ENCODE measurements around the gene U2AF2. TPM values are rescaled to one million over a fixed set of nuclear protein-coding genes. Genes with fewer than 3 reads are reported as not detected.
A peak's percentile ranks its signal among the peaks of the same experiment; 100 is the strongest.

The U2AF2 gene
- total RNA-seq, 1 experiment from 2014 or later: 321 TPM

- H2BK5ac ChIP-seq (ENCODE audit: insufficient read length, low read length): no peak overlapping the region
- no peak overlapping the region for H3T11ph ChIP-seq (ENCODE audit: low read length)
- Mint-ChIP-seq H3K27me3 (ENCODE audit: low read depth) (no peaks in the 10 kb centered on the region), H3K4me1 (peaks cover 17 to 20% of the 10 kb centered on the region in 2 experiments), H3K9me3 (no peaks in the 10 kb centered on the region), H3K4me3 (no peak overlapping the region), H3K27ac (peak overlapping the region in 2 of 3 experiments; percentile 53 to 61; a peak in 1 of 7 replicates), H3K36me3 (ENCODE audit: insufficient read depth in 1 of 3, low read depth in 3 of 3) (peaks cover 72 to 92% (median 84%) of the 10 kb centered on the region in 3 experiments)
- WGBS (ENCODE audit: extremely low coverage, insufficient read length, low lambda C conversion rate): no CpG with 5 or more reads among the region's 12 CpGs
- H3K9ac ChIP-seq (ENCODE audit: extremely low read depth, insufficient read length, low read length): no peak overlapping the region
- no peaks in the 10 kb centered on the region for H3K79me1 ChIP-seq (ENCODE audit: insufficient read depth, low read depth, low read length, poor library complexity, severe bottlenecking)
- H3K9me3 ChIP-seq (ENCODE audit: control insufficient read depth, low read depth, low read length): no peaks in the 10 kb centered on the region
- no peak overlapping the region for H3K23ac ChIP-seq (ENCODE audit: insufficient read length, low read depth, low read length)
- H2BK120ac ChIP-seq (ENCODE audit: low read depth, low read length, poor library complexity, severe bottlenecking): no peak overlapping the region
- no peaks in the 10 kb centered on the region for H4K20me1 ChIP-seq (ENCODE audit: control insufficient read depth, insufficient read depth, insufficient read length)
- H3K14ac ChIP-seq (ENCODE audit: insufficient read depth, low read length): no peak overlapping the region
- H3K23me2 ChIP-seq (ENCODE audit: insufficient read length, low read depth, low read length, poor library complexity, severe bottlenecking): no peaks in the 10 kb centered on the region
- DNase-seq: no peak
- H3K56ac ChIP-seq (ENCODE audit: insufficient read length, low read depth, low read length): no peak overlapping the region
- H4K8ac ChIP-seq (replicated peaks; ENCODE audit: insufficient read length, low read depth, low read length): no peak overlapping the region
- H3K27ac ChIP-seq (ENCODE audit: insufficient read length, low read depth, low read length): no peak overlapping the region
- H3K4me1 ChIP-seq (ENCODE audit: insufficient read depth, low read length): no peaks in the 10 kb centered on the region
- TF ChIP-seq CTCF (conservative IDR thresholded peaks at IDR 0.05): no peak
- H3K79me2 ChIP-seq (ENCODE audit: insufficient read depth, low read length): peaks cover 9% of the 10 kb centered on the region; the same call in 1 of the 2 replicates
- no peak overlapping the region for H2BK12ac ChIP-seq (ENCODE audit: insufficient read length, low read depth, low read length)
- no peak overlapping the region for H4K91ac ChIP-seq (ENCODE audit: insufficient read length, low read depth, low read length)
- no peak overlapping the region for H2BK20ac ChIP-seq (ENCODE audit: low read depth, low read length, poor library complexity, severe bottlenecking)
- no peaks in the 10 kb centered on the region for H3K27me3 ChIP-seq (ENCODE audit: insufficient read depth, low read length)
- no peak overlapping the region for H2BK15ac ChIP-seq (ENCODE audit: low read depth, low read length)
- no peak overlapping the region for H2AK5ac ChIP-seq (ENCODE audit: insufficient read length, low read length)
- no peak overlapping the region for H3K18ac ChIP-seq (ENCODE audit: insufficient read length, low read depth, low read length)
- H4K5ac ChIP-seq (ENCODE audit: insufficient read length, low read depth, low read length): no peak overlapping the region
- H2AFZ ChIP-seq (ENCODE audit: low read length): no peak overlapping the region
- H3K4me2 ChIP-seq (ENCODE audit: insufficient read depth, insufficient read length, low read length): no peak overlapping the region
- H3K4ac ChIP-seq (ENCODE audit: low read depth, low read length): no peak overlapping the region
Measured at GRCh38 chr19:55667511-55667910, 12.7 kb downstream of the U2AF2 start.
